Measurements from ENCODE around the gene KCNMB2. TPM values are rescaled to one million over a fixed set of nuclear protein-coding genes. Genes with fewer than 3 reads are reported as not detected.

Gene KCNMB2
- total RNA-seq, 2 donors from 2014 or later, result not detected

GRCh38 chr3:178736300-178736699, 200.1 kb downstream of the KCNMB2 start:
- Mint-ChIP-seq H3K36me3 (ENCODE audit: low read depth) (no peaks in the 10 kb centered on the region), H3K27ac (no peak overlapping the region), H3K27me3 (ENCODE audit: insufficient read depth) (peaks cover 67% of the 10 kb centered on the region), H3K9me3 (no peaks in the 10 kb centered on the region), H3K4me3 (no peak overlapping the region), H3K4me1 (peaks cover 25% of the 10 kb centered on the region)
- Histone ChIP-seq H3K27ac (ENCODE audit: low read depth, low read length) (peak overlapping the region; percentile 12), H3K4me3 (ENCODE audit: low read length) (no peak overlapping the region), H3K4me1 (ENCODE audit: control insufficient read depth, insufficient read depth, low read length) (peaks cover 7% of the 10 kb centered on the region), H3K9me3 (ENCODE audit: control insufficient read depth, low read length) (no peaks in the 10 kb centered on the region), H3K36me3 (ENCODE audit: control insufficient read depth, insufficient read depth, low read length) (no peaks in the 10 kb centered on the region), H3K27me3 (ENCODE audit: control insufficient read depth, insufficient read depth, low read length, poor library complexity, severe bottlenecking) (peaks cover 81% of the 10 kb centered on the region), H3K9ac (ENCODE audit: extremely low read depth, low read length, poor library complexity, severe bottlenecking) (no peak overlapping the region)
- WGBS, 2 experiments (ENCODE audit: insufficient coverage in 1 of 2, insufficient read length in 1 of 2), result 82 to 98% methylated on average over 2 to 3 of the region's 3 CpGs
- no peak for TF ChIP-seq CTCF (conservative IDR thresholded peaks at IDR 0.05)
- no peak for DNase-seq

DNA sequence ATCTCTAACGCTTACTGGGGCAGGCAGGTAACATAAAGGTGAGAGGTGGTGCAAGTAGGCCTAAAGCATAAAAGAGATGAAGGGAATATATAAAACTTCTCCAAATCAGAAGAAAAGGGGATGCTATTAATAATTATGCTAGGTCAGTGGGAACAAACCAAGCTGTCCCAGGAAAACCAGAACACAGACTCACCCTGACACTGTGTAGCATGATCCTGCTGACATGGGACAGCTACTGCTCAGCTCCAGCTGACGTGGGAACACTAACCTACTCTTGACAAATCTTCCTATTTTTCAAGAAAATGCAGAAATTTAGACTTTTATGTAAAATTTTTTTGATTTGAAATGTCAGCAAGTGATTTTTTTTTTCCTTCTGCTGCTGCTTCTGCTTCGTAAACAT, 203.5 kb downstream of the KCNMB2 start:
- no peak for DNase-seq
- Histone ChIP-seq H3K36me3 (ENCODE audit: control insufficient read depth, insufficient read depth, low read length) (no peaks in the 10 kb centered on the region), H3K4me1 (ENCODE audit: control insufficient read depth, insufficient read depth, low read length) (peaks cover 7% of the 10 kb centered on the region), H3K9me3 (ENCODE audit: control insufficient read depth, low read length) (no peaks in the 10 kb centered on the region), H3K27ac (ENCODE audit: low read depth, low read length) (no peak overlapping the region), H3K27me3 (ENCODE audit: control insufficient read depth, insufficient read depth, low read length, poor library complexity, severe bottlenecking) (peaks cover 90% of the 10 kb centered on the region), H3K4me3 (ENCODE audit: low read length) (no peak overlapping the region), H3K9ac (ENCODE audit: extremely low read depth, low read length, poor library complexity, severe bottlenecking) (no peak overlapping the region)
- peaks cover 27% of the 10 kb centered on the region for H3K4me1 Mint-ChIP-seq
- H3K4me3 Mint-ChIP-seq, result no peak overlapping the region
- H3K27ac Mint-ChIP-seq, result no peak overlapping the region
- no peaks in the 10 kb centered on the region for H3K36me3 Mint-ChIP-seq (ENCODE audit: low read depth)
- no peaks in the 10 kb centered on the region for H3K9me3 Mint-ChIP-seq
- no peak for TF ChIP-seq CTCF (conservative IDR thresholded peaks at IDR 0.05)
- H3K27me3 Mint-ChIP-seq (ENCODE audit: insufficient read depth), result peaks cover 66% of the 10 kb centered on the region
- 92 to 100% methylated on average over 2 to 3 of the region's 3 CpGs for WGBS, 2 experiments (ENCODE audit: insufficient coverage in 1 of 2, insufficient read length in 1 of 2)

GRCh38 chr3:178741020-178741419, 204.8 kb downstream of the KCNMB2 start:
- 94 to 100% methylated on average over 1 to 2 of the region's 2 CpGs for WGBS, 2 experiments (ENCODE audit: insufficient coverage in 1 of 2, insufficient read length in 1 of 2)
- H3K36me3 ChIP-seq (ENCODE audit: control insufficient read depth, insufficient read depth, low read length), result no peaks in the 10 kb centered on the region

More at GRCh38 chr3:178741020-178741419, 204.8 kb downstream of the KCNMB2 start:
- TF ChIP-seq CTCF (conservative IDR thresholded peaks at IDR 0.05), result no peak
- Mint-ChIP-seq H3K9me3 (peaks cover 11% of the 10 kb centered on the region), H3K4me3 (no peak overlapping the region), H3K4me1 (peaks cover 18% of the 10 kb centered on the region), H3K27me3 (ENCODE audit: insufficient read depth) (peaks cover 56% of the 10 kb centered on the region), H3K36me3 (ENCODE audit: low read depth) (peaks cover 5% of the 10 kb centered on the region), H3K27ac (no peak overlapping the region)
- Histone ChIP-seq H3K27ac (ENCODE audit: low read depth, low read length) (no peak overlapping the region), H3K9me3 (ENCODE audit: control insufficient read depth, low read length) (no peaks in the 10 kb centered on the region), H3K27me3 (ENCODE audit: control insufficient read depth, insufficient read depth, low read length, poor library complexity, severe bottlenecking) (peaks cover 77% of the 10 kb centered on the region), H3K4me1 (ENCODE audit: control insufficient read depth, insufficient read depth, low read length) (no peaks in the 10 kb centered on the region), H3K4me3 (ENCODE audit: low read length) (no peak overlapping the region), H3K9ac (ENCODE audit: extremely low read depth, low read length, poor library complexity, severe bottlenecking) (no peak overlapping the region)
- no peak for DNase-seq
